Aorta (tissue), 5 donors: Measurements from ENCODE around the gene NTM. TPM values are rescaled to one million over a fixed set of nuclear protein-coding genes. Genes with fewer than 3 reads are reported as not detected.

Experiments
- ATAC-seq: fragments of 200-7000 bp; cut with Tn5 transposase; one replicate; pipeline ENCODE4 v1.9.1; 2022; ENCODE audit warnings: moderate library complexity; ENCODE audit not compliant: low FRiP score
- DNase-seq, 2 donors: peaks; one replicate each; pipeline ENCODE4 v3.0.0-alpha.2; 2020
- H3K27ac ChIP-seq, 2 donors: one replicate each; pipeline ENCODE4 v1.5.1; 2013; ENCODE audit warnings: low read length in 2 of 2, mild to moderate bottlenecking in 2 of 2, moderate library complexity in 2 of 2, control low read depth in 1 of 2, inconsistent platforms in 1 of 2, low read depth in 1 of 2
- H3K27me3 ChIP-seq, 2 donors: one replicate each; pipeline ENCODE4 v1.6.1; 2013; ENCODE audit warnings: control low read depth in 1 of 2, low read length in 1 of 2, mild to moderate bottlenecking in 1 of 2, moderate library complexity in 1 of 2; ENCODE audit not compliant: insufficient read depth in 2 of 2, control insufficient read depth in 1 of 2
- H3K36me3 ChIP-seq, 2 donors: one replicate each; pipeline ENCODE4 v1.6.1; 2013; ENCODE audit warnings: control low read depth in 1 of 2, low read length in 1 of 2, mild to moderate bottlenecking in 1 of 2; ENCODE audit not compliant: insufficient read depth in 2 of 2, control insufficient read depth in 1 of 2
- H3K4me1 ChIP-seq, 2 donors: one replicate each; pipeline ENCODE4 v1.6.1; 2013; ENCODE audit warnings: low read length in 2 of 2, control low read depth in 1 of 2, mild to moderate bottlenecking in 1 of 2, moderate library complexity in 1 of 2; ENCODE audit not compliant: insufficient read depth in 2 of 2, control insufficient read depth in 1 of 2
- H3K4me3 ChIP-seq, 2 donors: one replicate each; pipeline ENCODE4 v1.5.1; 2013; ENCODE audit warnings: low read length in 2 of 2, control low read depth in 1 of 2, mild to moderate bottlenecking in 1 of 2
- H3K9me3 ChIP-seq: one replicate; pipeline ENCODE4 v1.6.1; 2013; ENCODE audit warnings: mild to moderate bottlenecking, low read length; ENCODE audit not compliant: control insufficient read depth
- WGBS, 2 donors: extraction: QIAGEN DNeasy Blood & Tissue Kit; methylation state at CpG; one replicate each; pipeline ENCODE4 v1.1.7; 2013; 5-methylcytosine and 5-hydroxymethylcytosine counted together
- intact Hi-C, 2 donors: fragments of 100-400 bp; cut with DNase I; formaldehyde crosslinking; loops; one replicate each; pipeline versions ENCODE4 v1.14.2 to v1.15.0; 2022
- polyA plus RNA-seq, 2 donors: library from polyadenylated mRNA; stranded (reverse); fragments of 200-250 nt; gene quantifications; one replicate each; pipeline ENCODE4 v1.2.3, GENCODE V29; 2013
- total RNA-seq, 2 donors: library from RNA; stranded (reverse); fragmentation: NEBNext Ultra II Directional; extraction: Animal tissue kit (Norgen Biotek cat#: 25700); gene quantifications; one replicate each; pipeline ENCODE4 v1.2.1, GENCODE V29; 2021
- donor health status: healthy with polysubstance abuse.
- donor health status: Bipolar disorder and iron deficiency.
- donor health status: DM: no; HTN: no; CAD: no.
- donor health status: DM: no; HTN: no; CAD: no.
- donor health status: DM: yes; HTN: yes; CAD: no.

NTM gene
- total and polyA plus RNA-seq, 4 donors = 0.28 to 5.3 (median 1.9) TPM; not detected in 1

- Histone ChIP-seq H3K9me3 (no peaks in the 10 kb centered on the region), H3K4me3 (no peak overlapping the region), H3K4me1 (no peaks in the 10 kb centered on the region), H3K27ac (no peak overlapping the region), H3K27me3 (no peaks in the 10 kb centered on the region), H3K36me3 (no peaks in the 10 kb centered on the region)
- ATAC-seq = no peak
- intact Hi-C loops = no loop called here
- DNase-seq = no peak
- 73 to 76% methylated on average over 4 of the region's 4 CpGs for WGBS, 2 donors
Measured at GRCh38 chr11:132005887-132006286, 635.5 kb downstream of the NTM start.

- Histone ChIP-seq H3K27ac (no peak overlapping the region), H3K4me3 (no peak overlapping the region), H3K9me3 (no peaks in the 10 kb centered on the region), H3K4me1 (no peaks in the 10 kb centered on the region), H3K36me3 (no peaks in the 10 kb centered on the region), H3K27me3 (no peaks in the 10 kb centered on the region)
- ATAC-seq = no peak
- 52 to 57% methylated on average over 7 of the region's 7 CpGs for WGBS, 2 donors
- DNase-seq = no peak
- intact Hi-C loops = no loop called here
Measured at GRCh38 chr11:132006884-132007580, 636.6 kb downstream of the NTM start.

GRCh38 chr11:132008226-132008625, 637.8 kb downstream of the NTM start:
- Histone ChIP-seq H3K27ac (no peak overlapping the region), H3K4me3 (no peak overlapping the region), H3K4me1 (no peaks in the 10 kb centered on the region), H3K9me3 (no peaks in the 10 kb centered on the region), H3K27me3 (no peaks in the 10 kb centered on the region), H3K36me3 (no peaks in the 10 kb centered on the region)
- WGBS, 2 donors = 13 to 27% methylated on average over 1 of the region's 1 CpG
- ATAC-seq (no peak), DNase-seq (no peak)
- intact Hi-C loops = no loop called here

GRCh38 chr11:132008872-132009271, 638.5 kb downstream of the NTM start:
- intact Hi-C loops = no loop called here
- Histone ChIP-seq H3K9me3 (no peaks in the 10 kb centered on the region), H3K27ac (no peak overlapping the region), H3K4me3 (no peak overlapping the region), H3K36me3 (no peaks in the 10 kb centered on the region), H3K27me3 (no peaks in the 10 kb centered on the region), H3K4me1 (no peaks in the 10 kb centered on the region)
- no peak for ATAC-seq
- WGBS, 2 donors = 22 to 25% methylated on average over 4 of the region's 4 CpGs
- no peak for DNase-seq

GRCh38 chr11:132020001-132020400, 649.6 kb downstream of the NTM start:
- WGBS, 2 donors = 96 to 97% methylated on average over 1 of the region's 1 CpG
- Histone ChIP-seq H3K4me3 (no peak overlapping the region), H3K27ac (no peak overlapping the region), H3K36me3 (no peaks in the 10 kb centered on the region), H3K4me1 (no peaks in the 10 kb centered on the region), H3K9me3 (no peaks in the 10 kb centered on the region), H3K27me3 (no peaks in the 10 kb centered on the region)
- intact Hi-C loops = no loop called here
- DNase-seq (no peak), ATAC-seq (no peak)

- 72 to 73% methylated on average over 5 of the region's 5 CpGs for WGBS, 2 donors
- Histone ChIP-seq H3K4me1 (no peaks in the 10 kb centered on the region), H3K27ac (no peak overlapping the region), H3K4me3 (no peak overlapping the region), H3K36me3 (no peaks in the 10 kb centered on the region), H3K27me3 (no peaks in the 10 kb centered on the region), H3K9me3 (no peaks in the 10 kb centered on the region)
- no peak for ATAC-seq
- intact Hi-C loops = no loop called here
- no peak for DNase-seq
Measured at GRCh38 chr11:132022285-132022684, 651.9 kb downstream of the NTM start.

- 52 to 59% methylated on average over 6 of the region's 6 CpGs for WGBS, 2 donors
- Histone ChIP-seq H3K27me3 (no peaks in the 10 kb centered on the region), H3K27ac (no peak overlapping the region), H3K9me3 (no peaks in the 10 kb centered on the region), H3K36me3 (no peaks in the 10 kb centered on the region), H3K4me1 (no peaks in the 10 kb centered on the region), H3K4me3 (no peak overlapping the region)
- ATAC-seq (no peak), DNase-seq (no peak)
- intact Hi-C loops = no loop called here
Measured at GRCh38 chr11:132022733-132023478, 652.5 kb downstream of the NTM start.

GRCh38 chr11:132024587-132025295, 654.3 kb downstream of the NTM start:
- ATAC-seq = no peak
- Histone ChIP-seq H3K4me3 (no peak overlapping the region), H3K27me3 (no peaks in the 10 kb centered on the region), H3K9me3 (no peaks in the 10 kb centered on the region), H3K4me1 (no peaks in the 10 kb centered on the region), H3K27ac (no peak overlapping the region), H3K36me3 (no peaks in the 10 kb centered on the region)
- WGBS, 2 donors = 61% methylated on average over 8 of the region's 8 CpGs
- no peak for DNase-seq
- intact Hi-C loops = no loop called here
